SU-DHL-6 (cell line): ENCODE measurements around the gene SIRPB1.

ENCODE experiments used
- CTCF ChIP-seq: fragments of 200-600 bp; sonication (generic); IDR thresholded peaks from one replicate; pipeline ENCODE4 v1.5.1; 2017; ENCODE audit warnings: antibody characterized with exemption, mild to moderate bottlenecking, low read length, moderate library complexity; ENCODE audit not compliant: insufficient read depth, poor library complexity, severe bottlenecking
- EZH2phosphoT487 ChIP-seq: fragments of 200-600 bp; sonication (generic), shearing (Covaris generic); conservative IDR thresholded peaks from 2 replicates; pipeline ENCODE4 v1.6.1; 2018; ENCODE audit warnings: mild to moderate bottlenecking, antibody characterized with exemption, low read length, moderate library complexity, mixed read lengths

DNA sequence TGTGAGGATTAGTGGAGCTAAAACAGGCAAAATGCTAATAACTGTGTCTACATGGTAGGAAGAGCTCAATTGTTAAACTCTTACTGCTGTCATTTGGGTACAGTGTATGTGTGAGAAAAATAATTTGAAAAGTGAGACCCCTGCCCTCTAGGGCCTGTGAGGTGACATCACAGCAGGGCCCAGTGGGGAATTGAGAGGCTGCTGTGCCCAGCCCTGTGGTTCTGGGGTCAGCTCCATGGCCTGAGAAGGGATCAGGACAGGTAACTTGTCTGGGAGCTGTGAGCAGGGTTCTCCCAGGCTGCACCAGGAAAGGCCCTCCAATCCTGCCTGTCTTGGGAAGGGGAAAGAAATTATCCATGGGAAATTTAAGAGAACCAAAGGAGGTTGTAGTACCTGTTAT lies 1.3 kb downstream of the SIRPB1 start:
- TF ChIP-seq CTCF = no peak
- TF ChIP-seq EZH2phosphoT487 = no peak
